K562 treated with DMSO at 1 percent for 12 hours (cell line): ENCODE results near the gene PPP1R16B. TPM values are rescaled to one million over a fixed set of nuclear protein-coding genes. Genes with fewer than 3 reads are reported as not detected.

Source experiments
- total RNA-seq: library from RNA; unstranded; fragments of 300-600 nt; gene quantifications from 2 replicates; pipeline ENCODE4 v1.2.3, GENCODE V29; 2022; ENCODE audit not compliant: insufficient read depth

PPP1R16B gene
- total RNA-seq: 7.5 and 12.1 TPM in 2 replicates

GRCh38 chr20:38805502-38805957 lies at the start of gene PPP1R16B:
Gene PPP1R16B (plus strand): TSS chr20:38805697. CDS start chr20:38835926, 30,229 bp downstream.

GRCh38 chr20:38926142-38926933 lies 120.8 kb downstream of the PPP1R16B start, which contains the start of gene FAM83D:
Gene FAM83D (plus strand): TSS chr20:38926417. CDS start chr20:38926443, 26 bp downstream.

GRCh38 chr20:38962044-38962927 lies 156.8 kb downstream of the PPP1R16B start, which contains the start of gene DHX35:
Gene DHX35 (plus strand): TSS chr20:38962344. CDS start chr20:38962368, 24 bp downstream.

Other genes with a start within 250 kb of the PPP1R16B start
- not detected in 2 replicates for gene ADIG, start 224.5 kb upstream of the PPP1R16B start, total RNA-seq
- gene ARHGAP40, start 203.9 kb upstream of the PPP1R16B start, total RNA-seq: not detected in 2 replicates
- gene SLC32A1, start 81.2 kb upstream of the PPP1R16B start, total RNA-seq: not detected in 2 replicates
- 9.3 and 11.7 TPM in 2 replicates for gene ACTR5, start 57.2 kb upstream of the PPP1R16B start, total RNA-seq
- gene FAM83D, start 120.7 kb downstream of the PPP1R16B start, total RNA-seq: 12.0 and 24.6 TPM in 2 replicates
- gene DHX35, start 156.6 kb downstream of the PPP1R16B start, total RNA-seq: 3.6 and 10.5 TPM in 2 replicates